Measurements from ENCODE around the gene MTHFD1L.
"Not testable (repeated sequence)": the region's sequence is repeated elsewhere in the genome, so short reads cannot be mapped to it uniquely, and the experiment has no call there.

The MTHFD1L gene

GRCh38 chr6:151089978-151090377 lies 224.5 kb downstream of the MTHFD1L start:
- DNase-seq (ENCODE audit: low read depth in 2 of 3, low spot score in 1 of 3) = no peak

- DNase-seq (ENCODE audit: low read depth in 2 of 3, low spot score in 1 of 3) = no peak
These were observed 226.1 kb downstream of the MTHFD1L start for GRCh38 chr6:151091571-151091970.

- no peak for DNase-seq (ENCODE audit: low read depth in 2 of 3, low spot score in 1 of 3)
These were observed 227.1 kb downstream of the MTHFD1L start for GRCh38 chr6:151092591-151092990.

DNA sequence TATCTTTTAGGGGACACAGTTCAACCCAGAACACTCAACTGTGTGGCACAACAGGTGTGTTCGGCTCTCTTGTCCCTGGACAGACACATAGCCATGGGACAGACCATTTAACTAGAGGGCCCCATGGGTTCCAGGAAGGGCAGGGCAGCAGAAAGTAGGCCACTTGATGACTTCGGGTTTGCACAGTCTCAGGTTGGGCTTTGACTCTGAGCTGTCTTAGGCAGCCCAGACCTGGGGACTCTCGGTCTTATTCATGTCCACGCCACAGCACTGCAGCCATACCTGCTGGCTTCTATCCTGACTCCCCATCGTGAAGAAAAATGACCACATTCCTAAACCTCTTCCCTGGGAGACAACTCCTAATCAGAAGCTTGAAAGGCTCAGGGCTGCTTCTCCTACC lies 228.2 kb downstream of the MTHFD1L start:
- no peak for DNase-seq (ENCODE audit: low read depth in 2 of 3, low spot score in 1 of 3)

GRCh38 chr6:151095538-151096254 lies 230.2 kb downstream of the MTHFD1L start:
- DNase-seq (ENCODE audit: low read depth in 2 of 3, low spot score in 1 of 3) = no peak

DNA sequence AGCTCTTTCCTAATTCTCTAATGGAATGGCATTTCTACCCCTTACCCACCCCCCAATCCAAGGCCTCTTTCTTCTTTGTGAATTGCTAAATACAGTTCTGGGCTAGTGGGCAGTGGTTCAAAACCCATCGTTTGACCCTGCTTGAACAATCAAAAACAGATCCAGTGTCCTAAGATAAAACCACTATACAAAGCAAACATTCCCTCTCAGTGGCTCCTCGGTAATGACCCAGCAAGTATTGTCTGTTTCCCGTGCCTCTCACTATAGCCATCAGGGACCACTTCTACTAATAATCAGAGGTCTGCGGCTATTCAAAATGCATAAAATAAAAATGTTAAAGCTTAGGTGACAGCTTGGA lies 230.7 kb downstream of the MTHFD1L start:
- no peak for DNase-seq (ENCODE audit: low read depth in 2 of 3, low spot score in 1 of 3)

DNA sequence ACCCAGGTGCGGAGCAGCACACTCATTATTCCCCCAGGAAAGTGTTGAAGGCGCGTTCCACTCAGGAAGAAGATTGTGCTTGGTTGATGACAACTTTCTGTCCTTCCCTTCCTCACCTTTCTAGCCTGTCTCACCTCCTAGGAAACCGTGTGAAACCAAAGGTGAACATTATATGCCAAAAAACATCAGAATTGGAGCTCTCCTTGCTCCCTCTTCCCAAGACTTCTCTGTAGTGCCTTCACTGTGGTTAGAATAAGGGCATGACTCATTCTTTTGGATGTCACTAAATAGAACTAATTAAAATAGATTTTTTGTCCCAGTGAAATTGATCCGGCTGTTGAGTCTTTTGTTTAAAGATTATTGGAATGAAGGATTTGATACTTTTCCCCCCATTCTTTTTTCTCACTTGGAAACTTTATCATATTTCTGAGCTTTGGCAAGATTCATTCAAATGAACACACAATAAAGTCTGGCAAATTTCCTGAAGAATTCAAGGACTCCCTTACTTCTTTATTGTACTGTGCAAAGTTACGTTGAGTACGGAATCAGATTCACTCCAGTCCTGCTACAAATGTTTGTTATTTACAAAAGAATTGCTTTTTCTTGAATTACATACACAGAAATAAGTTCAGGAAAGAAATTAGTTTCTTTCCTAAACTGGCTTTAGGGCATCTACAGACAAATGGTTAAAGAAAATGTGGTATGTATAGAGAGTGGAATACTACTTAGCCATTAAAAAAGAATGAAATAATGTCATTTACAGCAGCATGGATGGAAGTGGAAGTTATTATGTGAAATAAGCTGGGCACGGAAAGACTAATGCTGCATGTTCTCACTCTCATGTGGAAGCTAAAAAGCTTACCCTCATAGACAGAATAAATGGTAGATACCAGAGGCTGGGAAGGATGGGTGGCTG lies 231.4 kb downstream of the MTHFD1L start:
- DNase-seq (ENCODE audit: low read depth in 2 of 3, low spot score in 1 of 3) = no peak

- peak in 2 of 3 donors; percentile 2 to 4 for DNase-seq (ENCODE audit: low read depth in 2 of 3, low spot score in 1 of 3)
These were observed 232.7 kb downstream of the MTHFD1L start for GRCh38 chr6:151098166-151098565.

- DNase-seq (ENCODE audit: low read depth in 2 of 3, low spot score in 1 of 3) = no peak
These were observed 234.8 kb downstream of the MTHFD1L start for GRCh38 chr6:151100326-151100725.

DNA sequence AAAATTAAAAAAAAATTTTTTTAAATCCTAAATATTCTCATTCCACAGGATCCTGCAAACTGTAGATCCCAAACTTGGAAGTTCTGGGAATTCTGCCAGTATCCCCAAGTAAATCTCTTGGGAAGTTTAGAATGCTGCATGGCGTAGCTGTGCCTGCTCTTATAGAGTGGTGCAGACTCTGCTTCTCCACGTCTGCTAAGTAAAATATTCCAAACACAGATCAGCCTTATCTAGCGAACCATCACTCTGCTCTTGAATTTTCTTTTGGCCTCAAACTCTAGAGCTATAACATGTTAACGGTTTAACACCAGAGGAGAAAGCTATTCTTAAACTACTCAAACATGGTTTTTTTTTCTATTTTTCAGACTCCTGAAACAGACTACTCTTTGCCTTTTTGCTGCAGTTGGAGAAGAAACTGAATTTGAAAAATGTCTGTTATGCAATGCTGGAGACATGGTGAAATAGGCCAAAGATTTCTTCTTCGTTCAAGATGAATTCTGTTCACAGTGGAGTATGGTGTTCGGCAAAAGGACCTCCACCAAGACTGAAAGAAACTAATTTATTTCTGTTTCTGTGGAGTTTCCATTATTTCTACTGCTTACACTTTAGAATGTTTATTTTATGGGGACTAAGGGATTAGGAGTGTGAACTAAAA lies 235.8 kb downstream of the MTHFD1L start:
- DNase-seq (ENCODE audit: low read depth in 2 of 3, low spot score in 1 of 3) = no peak

DNA sequence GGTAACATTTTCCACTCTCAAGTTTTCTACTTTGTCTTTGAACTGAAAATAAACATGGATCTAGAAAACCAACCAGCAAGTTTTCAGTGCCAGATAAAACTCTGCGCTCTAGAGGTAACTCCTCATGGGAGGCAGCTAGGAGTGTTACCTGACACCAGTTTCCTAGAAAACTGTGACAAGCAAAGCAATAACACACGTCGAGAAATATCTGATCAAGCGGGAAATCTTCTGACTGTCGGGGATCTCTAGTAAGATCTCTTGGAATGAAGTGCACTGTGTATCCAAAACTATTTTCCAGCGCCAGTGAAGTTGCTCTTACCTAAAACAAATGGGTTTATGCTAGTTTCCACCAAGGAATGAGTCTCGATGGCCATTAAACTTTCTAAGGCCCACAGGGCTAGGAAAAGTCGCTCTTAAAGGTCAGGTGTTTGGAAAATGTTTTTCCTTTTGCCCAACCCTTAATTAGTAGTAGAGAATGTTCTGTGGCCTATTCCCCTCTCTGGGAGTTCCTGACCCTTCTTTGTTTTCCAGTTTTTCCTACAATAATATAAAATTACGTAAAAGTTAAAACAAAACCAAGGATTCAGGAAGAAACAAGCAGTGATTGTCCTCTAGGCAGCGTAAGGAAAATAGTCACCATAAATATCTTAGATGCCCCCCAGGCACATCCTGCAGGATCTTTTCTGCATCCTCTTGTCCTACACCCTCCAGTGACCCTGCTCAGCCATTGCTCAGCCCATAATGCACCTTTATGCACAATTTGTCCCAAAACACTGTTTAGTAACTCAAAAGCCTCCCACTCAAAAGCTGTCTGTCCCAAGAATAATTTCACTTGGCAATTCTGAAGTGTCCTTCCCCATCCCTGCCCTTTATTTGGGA lies 236.6 kb downstream of the MTHFD1L start:
- no peak for DNase-seq (ENCODE audit: low read depth in 2 of 3, low spot score in 1 of 3)

DNA sequence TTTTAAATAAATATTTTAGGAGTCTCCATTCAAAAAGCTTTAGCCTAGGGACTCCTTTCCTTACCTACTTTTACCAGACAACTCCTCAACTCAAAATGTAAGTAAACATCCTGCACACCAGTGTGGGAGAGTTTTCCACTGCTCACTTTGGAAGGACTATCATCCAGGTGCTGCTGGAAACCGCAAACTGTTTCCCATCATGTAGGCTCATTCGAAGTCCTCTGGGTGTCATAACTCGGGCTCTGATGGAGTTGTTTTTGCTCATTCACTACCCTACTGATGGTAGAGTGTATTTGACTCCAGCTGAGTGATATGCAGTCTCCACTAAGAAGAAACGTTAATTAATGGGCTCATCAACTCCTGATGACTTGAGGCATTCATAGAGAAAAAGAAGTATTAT lies 237.8 kb downstream of the MTHFD1L start:
- no peak for DNase-seq (ENCODE audit: low read depth in 2 of 3, low spot score in 1 of 3)

DNA sequence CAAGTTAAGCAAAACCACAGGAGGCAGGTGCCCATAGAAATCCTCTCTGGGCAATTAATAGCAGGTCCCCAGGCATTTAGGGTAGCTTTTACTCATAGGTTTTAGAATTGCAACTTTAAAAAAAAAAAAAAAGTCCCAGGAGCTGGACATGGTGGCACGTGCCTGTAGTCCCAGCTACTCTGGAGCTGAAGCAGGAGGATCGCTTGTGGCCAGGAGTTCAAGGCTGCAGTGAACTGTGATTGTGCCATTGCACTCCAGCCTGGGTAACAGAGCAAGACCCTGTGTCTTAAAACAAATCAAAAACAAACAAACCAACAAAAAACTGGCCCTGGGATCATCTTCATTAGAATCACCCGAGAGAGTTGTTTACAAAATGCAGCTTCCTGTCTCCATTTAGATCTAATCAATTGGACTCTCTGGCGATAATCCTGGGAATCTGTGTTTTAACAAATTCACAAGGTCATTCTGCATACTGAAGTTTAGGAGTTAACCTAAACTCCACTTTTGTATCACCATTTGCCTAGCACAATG lies 242.5 kb downstream of the MTHFD1L start:
- no peak for DNase-seq (ENCODE audit: low read depth in 2 of 3, low spot score in 1 of 3)

DNA sequence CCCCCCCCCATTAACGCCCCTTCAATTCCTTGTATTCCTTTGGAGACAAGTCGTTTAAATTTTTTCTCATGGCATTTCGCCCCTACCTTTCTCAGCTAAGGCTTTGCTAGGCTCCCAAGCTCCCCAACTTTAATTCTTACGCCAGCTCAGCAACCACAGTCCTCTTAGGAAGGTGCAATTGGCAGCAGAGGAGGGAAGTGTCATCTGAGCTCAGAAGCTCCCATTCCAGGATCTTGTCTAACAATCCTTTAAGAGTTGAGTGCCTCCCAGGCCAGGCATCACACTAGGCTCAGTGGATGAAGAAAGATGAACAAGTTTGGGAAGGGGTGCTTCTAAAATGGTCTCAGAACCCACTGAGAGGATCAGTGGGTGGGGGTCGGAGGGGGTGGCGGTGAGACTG lies 243.0 kb downstream of the MTHFD1L start:
- DNase-seq (ENCODE audit: low read depth in 2 of 3, low spot score in 1 of 3) = no peak

DNA sequence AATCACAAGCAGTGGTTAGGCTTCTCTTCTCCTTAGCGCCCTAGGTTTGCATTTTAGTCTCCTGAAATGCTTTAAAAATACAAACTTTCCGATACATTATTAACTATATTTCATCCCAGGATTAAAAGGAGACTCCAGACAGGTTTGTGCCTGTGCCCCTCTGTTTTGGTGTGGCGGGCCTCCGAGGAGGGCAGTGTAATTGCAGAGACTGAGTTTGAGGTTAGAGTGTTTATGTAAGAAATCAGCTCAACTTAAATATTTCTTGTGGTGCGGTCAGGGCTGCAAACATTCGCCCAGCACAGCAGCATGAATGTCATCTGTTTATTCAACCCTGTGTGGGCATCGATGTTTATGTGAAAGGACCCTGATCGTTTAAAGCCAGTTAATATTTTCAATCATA lies 243.9 kb downstream of the MTHFD1L start:
- DNase-seq (ENCODE audit: low read depth in 2 of 3, low spot score in 1 of 3) = no peak

DNA sequence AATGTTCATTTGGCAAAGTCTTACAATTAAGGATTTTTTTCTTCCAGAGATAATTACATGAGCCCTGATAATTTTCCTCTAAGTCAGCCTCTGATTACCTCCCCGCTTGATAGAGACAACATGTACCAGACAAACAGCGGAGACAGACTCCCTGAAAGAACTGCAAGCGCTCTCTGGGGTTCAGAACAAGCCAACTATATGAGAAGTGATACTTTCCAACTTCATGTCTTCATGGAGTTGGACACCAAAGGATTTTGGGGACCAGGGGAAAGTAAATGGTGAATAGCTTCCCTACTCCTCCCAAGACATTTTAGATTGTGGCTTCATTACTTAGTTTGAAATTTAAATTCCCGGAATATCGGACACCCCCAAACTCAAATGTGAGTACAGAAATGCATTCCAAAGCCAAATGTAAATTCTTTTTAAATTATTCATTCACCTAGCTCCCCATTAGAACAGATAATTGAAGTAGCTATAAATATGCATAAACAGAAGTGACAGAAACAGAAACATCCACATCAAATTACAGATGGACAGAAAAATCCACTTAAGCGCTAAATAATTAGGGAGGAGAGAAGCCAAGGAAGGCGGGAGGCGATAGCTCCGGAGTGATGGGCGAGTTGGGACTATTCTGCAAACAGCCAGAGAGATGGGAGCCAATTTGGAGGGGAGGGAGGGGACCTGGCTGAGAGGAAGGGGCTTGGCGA lies 244.5 kb downstream of the MTHFD1L start:
- no peak for DNase-seq (ENCODE audit: low read depth in 2 of 3, low spot score in 1 of 3)

GRCh38 chr6:151110576-151110905 lies 245.0 kb downstream of the MTHFD1L start:
- DNase-seq (ENCODE audit: low read depth in 2 of 3, low spot score in 1 of 3) = no peak

DNA sequence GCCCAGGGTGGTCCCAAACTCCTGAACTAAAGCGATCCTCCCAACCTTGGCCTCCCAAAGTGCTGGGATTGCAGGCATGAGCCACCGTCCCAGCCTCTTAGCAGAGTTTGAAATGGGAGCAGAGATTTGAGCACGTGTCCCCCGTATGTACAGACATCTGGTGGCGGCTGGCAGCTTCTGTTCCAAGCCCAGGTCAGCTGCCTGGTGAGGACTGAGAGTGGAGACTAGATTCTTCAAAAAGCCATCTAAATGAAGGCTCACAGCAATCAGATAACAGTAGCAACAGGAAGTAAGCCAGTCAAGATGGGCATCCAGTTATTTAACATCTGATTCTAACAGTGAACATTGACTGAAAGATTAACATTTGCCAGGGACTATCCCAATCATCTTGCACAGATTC lies 246.2 kb downstream of the MTHFD1L start:
- no peak for DNase-seq (ENCODE audit: low read depth in 2 of 3, low spot score in 1 of 3)

GRCh38 chr6:151112130-151112529 lies 246.6 kb downstream of the MTHFD1L start:
- no peak for DNase-seq (ENCODE audit: low read depth in 2 of 3, low spot score in 1 of 3)

DNA sequence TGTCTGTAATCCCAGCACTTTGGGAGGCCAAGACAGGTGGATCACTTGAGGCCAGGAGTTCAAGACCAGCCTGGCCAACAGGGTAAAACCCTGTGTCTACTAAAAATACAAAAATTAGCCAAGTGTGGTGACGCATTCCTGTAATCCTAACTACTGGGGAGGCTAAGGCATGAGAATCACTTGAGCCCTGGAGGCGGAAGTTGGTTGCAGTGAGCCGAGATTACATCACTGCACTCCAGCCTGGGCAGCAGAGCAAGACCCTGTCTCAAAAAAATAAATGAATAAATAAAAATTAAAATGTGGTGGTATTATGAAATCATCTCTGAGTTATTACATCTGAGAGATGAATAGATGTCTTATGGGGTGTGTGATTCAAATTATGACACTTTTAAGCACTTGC lies 247.4 kb downstream of the MTHFD1L start:
- DNase-seq (ENCODE audit: low read depth in 2 of 3, low spot score in 1 of 3) = not testable (repeated sequence)
